ENCODE measurements around the gene GDF3.
"Not testable (repeated sequence)": the region's sequence is repeated elsewhere in the genome, so short reads cannot be mapped to it uniquely, and the experiment has no call there.

Gene GDF3
- total RNA-seq, result 0 reads per million in 3 donors

DNA sequence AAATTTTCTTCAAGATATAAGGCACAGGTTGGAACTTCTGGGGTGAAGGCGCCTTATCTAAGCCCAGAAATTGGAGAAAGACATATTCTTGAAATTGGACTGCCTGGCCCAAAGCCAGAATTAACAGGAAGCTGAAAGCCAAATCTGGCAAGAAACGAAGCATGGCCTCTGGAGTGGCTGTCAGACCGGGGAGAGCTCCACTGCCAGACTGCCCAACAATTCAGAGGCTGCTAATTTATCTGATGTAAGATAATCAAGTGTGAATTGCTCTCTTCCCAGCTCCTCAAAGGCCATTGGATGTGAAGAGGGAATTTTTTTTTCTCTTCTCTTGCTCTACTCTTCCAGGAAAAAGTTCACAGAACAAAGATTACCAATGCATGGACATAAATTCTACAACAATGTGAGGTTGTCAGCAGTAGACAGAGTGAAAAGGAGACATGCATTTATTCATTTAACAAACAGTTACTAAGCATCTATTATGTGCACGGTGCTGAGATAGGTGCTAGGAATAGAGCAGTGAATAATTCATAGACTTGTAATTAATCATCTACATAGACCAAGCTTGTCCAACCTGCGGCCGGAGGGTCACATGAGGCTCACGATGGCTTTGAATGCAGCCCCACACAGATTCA, at the start of gene GDF3:
Gene GDF3, minus strand, starts transcription at position 210 of the 632 bp plus-strand sequence. Its CDS starts 47 bp downstream, at position 163.
- DNase-seq, result no peak
- no peaks in the 10 kb centered on the region for H3K36me3 ChIP-seq (ENCODE audit: control insufficient read depth, insufficient read depth, low read length)
- no peaks in the 10 kb centered on the region for H3K4me1 ChIP-seq (ENCODE audit: control insufficient read depth, insufficient read depth, low read length, poor library complexity, severe bottlenecking)
- no peak within 1 kb of the TSS for H3K27ac ChIP-seq (ENCODE audit: insufficient read depth, low read length, poor library complexity, severe bottlenecking)
- no peaks in the 10 kb centered on the region for H3K9me3 ChIP-seq (ENCODE audit: control insufficient read depth, low read length)
- H3K4me3 ChIP-seq (ENCODE audit: insufficient read depth, low read depth, low read length, poor library complexity, severe bottlenecking), result no peak within 1 kb of the TSS
- H3K27me3 ChIP-seq (replicated peaks; ENCODE audit: control insufficient read depth, insufficient read depth, low read length, poor library complexity, severe bottlenecking), result no peaks in the 10 kb centered on the region

DNA sequence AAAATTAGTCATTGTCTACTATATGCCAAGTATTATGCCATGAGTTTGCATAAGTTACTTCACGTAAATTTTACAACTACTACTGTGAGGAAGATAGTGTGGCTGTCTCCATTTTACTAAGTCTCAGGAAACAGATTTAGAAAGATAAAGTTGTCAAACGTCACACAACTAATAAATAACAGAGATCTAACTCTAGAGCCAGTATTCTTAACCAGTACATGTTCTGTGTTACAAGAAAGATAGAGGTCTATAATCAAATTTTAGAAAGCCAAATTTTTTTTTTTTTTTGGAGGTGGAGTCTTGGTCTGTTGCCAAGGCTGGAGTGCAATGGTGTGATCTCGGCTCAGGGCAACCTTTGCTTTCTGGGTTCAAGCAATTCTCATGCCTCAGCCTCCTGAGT, 37.4 kb upstream of the GDF3 start:
- Histone ChIP-seq H3K27ac (ENCODE audit: insufficient read depth, low read length, poor library complexity, severe bottlenecking) (no peak overlapping the region), H3K27me3 (replicated peaks; ENCODE audit: control insufficient read depth, insufficient read depth, low read length, poor library complexity, severe bottlenecking) (no peaks in the 10 kb centered on the region), H3K36me3 (ENCODE audit: control insufficient read depth, insufficient read depth, low read length) (no peaks in the 10 kb centered on the region), H3K4me3 (ENCODE audit: insufficient read depth, low read depth, low read length, poor library complexity, severe bottlenecking) (no peak overlapping the region), H3K9me3 (ENCODE audit: control insufficient read depth, low read length) (no peaks in the 10 kb centered on the region), H3K4me1 (ENCODE audit: control insufficient read depth, insufficient read depth, low read length, poor library complexity, severe bottlenecking) (no peaks in the 10 kb centered on the region)
- DNase-seq, result no peak

DNA sequence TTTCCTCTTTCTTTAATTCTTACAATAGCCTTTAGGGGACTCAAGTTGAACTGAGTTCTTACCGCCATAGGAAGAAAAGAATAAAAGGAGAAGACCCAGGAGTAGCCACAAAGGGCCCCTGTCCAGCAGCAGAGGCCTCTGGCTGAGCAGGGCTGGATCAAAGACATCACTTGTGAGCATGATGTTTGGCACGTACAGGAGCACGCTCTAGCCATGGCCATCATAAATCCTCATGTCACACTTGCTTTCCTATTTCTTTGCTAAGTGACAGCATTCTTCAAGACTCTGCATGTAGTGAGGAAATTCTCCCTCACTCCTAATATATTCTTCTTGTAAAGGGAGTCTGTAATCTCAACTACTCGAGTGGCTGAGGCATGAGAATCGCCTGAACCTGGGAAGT, 35.9 kb upstream of the GDF3 start:
- Histone ChIP-seq H3K9me3 (ENCODE audit: control insufficient read depth, low read length) (no peaks in the 10 kb centered on the region), H3K27ac (ENCODE audit: insufficient read depth, low read length, poor library complexity, severe bottlenecking) (no peak overlapping the region), H3K36me3 (ENCODE audit: control insufficient read depth, insufficient read depth, low read length) (no peaks in the 10 kb centered on the region), H3K4me3 (ENCODE audit: insufficient read depth, low read depth, low read length, poor library complexity, severe bottlenecking) (no peak overlapping the region), H3K4me1 (ENCODE audit: control insufficient read depth, insufficient read depth, low read length, poor library complexity, severe bottlenecking) (no peaks in the 10 kb centered on the region), H3K27me3 (replicated peaks; ENCODE audit: control insufficient read depth, insufficient read depth, low read length, poor library complexity, severe bottlenecking) (no peaks in the 10 kb centered on the region)
- DNase-seq, result no peak

DNA sequence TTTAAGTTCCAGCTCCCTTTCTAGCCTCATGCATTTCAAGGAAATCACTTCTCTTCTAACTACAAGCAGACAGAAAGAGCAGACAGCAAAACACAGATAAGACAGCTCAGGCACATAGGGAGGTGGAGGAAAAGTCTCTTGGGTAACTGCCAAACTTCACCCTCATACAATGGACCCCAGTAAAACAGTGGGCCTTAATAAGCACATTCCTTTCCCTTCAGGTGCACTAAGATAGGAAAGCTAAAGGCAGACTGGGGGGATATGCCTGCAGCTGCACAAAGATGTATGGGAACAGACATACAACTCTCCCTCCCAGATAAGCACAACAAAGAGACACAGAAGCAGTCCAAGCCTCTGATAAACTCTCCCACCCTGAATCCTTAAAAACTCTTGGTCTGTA, 35.4 kb upstream of the GDF3 start:
- not testable (repeated sequence) for H3K36me3 ChIP-seq (ENCODE audit: control insufficient read depth, insufficient read depth, low read length); H3K27me3 ChIP-seq (replicated peaks; ENCODE audit: control insufficient read depth, insufficient read depth, low read length, poor library complexity, severe bottlenecking); DNase-seq; H3K9me3 ChIP-seq (ENCODE audit: control insufficient read depth, low read length); H3K27ac ChIP-seq (ENCODE audit: insufficient read depth, low read length, poor library complexity, severe bottlenecking); H3K4me1 ChIP-seq (ENCODE audit: control insufficient read depth, insufficient read depth, low read length, poor library complexity, severe bottlenecking); H3K4me3 ChIP-seq (ENCODE audit: insufficient read depth, low read depth, low read length, poor library complexity, severe bottlenecking)

DNA sequence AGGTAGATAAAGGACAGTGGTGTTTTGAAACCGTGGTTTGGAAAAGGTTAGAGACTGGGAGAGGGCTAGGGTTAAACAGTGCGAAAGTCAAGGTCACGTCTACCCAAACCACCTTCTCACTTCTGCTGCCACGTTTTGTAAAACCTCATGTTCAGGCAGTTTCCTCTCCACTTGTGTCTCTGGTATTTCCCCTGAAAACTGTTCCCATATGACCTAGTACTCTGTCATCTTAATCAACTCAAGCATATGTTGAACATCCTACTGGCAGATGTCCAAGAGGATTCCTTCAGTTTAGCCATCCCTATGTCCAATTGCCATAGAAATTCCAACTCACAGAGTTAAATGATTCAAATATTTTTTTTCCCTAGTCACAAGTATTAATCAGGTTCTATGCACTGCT, 34.2 kb upstream of the GDF3 start:
- no peaks in the 10 kb centered on the region for H3K9me3 ChIP-seq (ENCODE audit: control insufficient read depth, low read length)
- H3K27ac ChIP-seq (ENCODE audit: insufficient read depth, low read length, poor library complexity, severe bottlenecking), result no peak overlapping the region
- no peaks in the 10 kb centered on the region for H3K4me1 ChIP-seq (ENCODE audit: control insufficient read depth, insufficient read depth, low read length, poor library complexity, severe bottlenecking)
- no peak overlapping the region for H3K4me3 ChIP-seq (ENCODE audit: insufficient read depth, low read depth, low read length, poor library complexity, severe bottlenecking)
- no peaks in the 10 kb centered on the region for H3K36me3 ChIP-seq (ENCODE audit: control insufficient read depth, insufficient read depth, low read length)
- H3K27me3 ChIP-seq (replicated peaks; ENCODE audit: control insufficient read depth, insufficient read depth, low read length, poor library complexity, severe bottlenecking), result no peaks in the 10 kb centered on the region
- DNase-seq, result no peak

DNA sequence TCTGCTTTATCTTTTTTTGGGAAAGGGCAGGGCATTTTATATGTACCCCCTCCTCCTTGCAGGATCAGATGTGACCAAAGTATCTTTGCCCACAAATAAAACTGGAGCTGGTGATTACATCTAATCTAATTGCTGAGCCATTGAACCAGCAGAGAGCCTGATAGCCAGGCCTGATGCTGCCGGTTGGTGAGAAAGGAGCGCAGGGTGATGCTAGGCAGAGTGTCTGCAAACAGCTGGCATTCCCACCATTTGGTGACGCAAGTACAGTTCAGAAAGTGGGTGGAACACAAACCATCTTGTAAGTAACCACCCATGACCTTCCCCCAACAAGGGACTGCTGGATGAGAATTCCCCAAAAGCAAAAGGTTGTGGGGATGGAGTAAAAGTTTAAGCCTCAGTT, 28.4 kb upstream of the GDF3 start:
- H3K27me3 ChIP-seq (replicated peaks; ENCODE audit: control insufficient read depth, insufficient read depth, low read length, poor library complexity, severe bottlenecking), result no peaks in the 10 kb centered on the region
- no peaks in the 10 kb centered on the region for H3K9me3 ChIP-seq (ENCODE audit: control insufficient read depth, low read length)
- no peak overlapping the region for H3K27ac ChIP-seq (ENCODE audit: insufficient read depth, low read length, poor library complexity, severe bottlenecking)
- H3K4me1 ChIP-seq (ENCODE audit: control insufficient read depth, insufficient read depth, low read length, poor library complexity, severe bottlenecking), result no peaks in the 10 kb centered on the region
- H3K4me3 ChIP-seq (ENCODE audit: insufficient read depth, low read depth, low read length, poor library complexity, severe bottlenecking), result no peak overlapping the region
- DNase-seq, result no peak
- no peaks in the 10 kb centered on the region for H3K36me3 ChIP-seq (ENCODE audit: control insufficient read depth, insufficient read depth, low read length)

DNA sequence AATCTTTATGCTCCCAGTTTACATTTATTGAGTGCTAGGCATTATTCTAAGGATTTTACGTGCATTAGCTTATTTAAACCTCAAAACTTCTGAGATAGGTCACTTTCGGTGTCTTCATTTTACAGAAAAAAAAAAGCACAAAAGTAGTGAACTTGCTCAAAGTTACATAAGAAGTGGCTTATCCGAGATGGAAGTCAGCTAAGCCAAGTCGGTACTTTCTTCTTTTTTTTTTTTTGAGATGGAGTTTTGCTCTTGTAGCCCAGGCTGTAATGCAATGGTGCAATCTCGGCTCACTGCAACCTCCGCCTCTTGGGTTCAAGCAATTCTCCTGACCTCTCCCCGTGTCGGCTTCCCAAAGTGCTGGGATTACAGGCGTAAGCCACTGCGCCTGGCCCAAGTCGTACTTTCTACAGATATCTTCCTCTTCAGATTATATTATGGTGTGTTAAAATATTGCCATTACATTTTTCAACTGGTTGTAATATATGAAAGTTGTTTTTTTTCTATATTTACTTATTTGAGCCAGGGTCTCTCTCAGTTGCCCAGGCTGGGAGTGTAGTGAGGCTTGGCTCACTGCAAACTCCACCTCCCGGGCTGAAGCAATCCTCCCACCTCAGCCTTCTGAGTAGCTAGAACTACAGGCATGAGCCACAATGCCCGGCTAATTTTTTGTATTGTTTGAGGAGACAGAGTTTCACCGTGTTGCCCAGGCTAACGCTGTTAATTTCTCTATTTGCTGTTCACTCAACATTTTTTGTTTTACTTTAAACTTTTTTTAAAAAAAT, 24.6 kb upstream of the GDF3 start:
- Histone ChIP-seq H3K36me3 (ENCODE audit: control insufficient read depth, insufficient read depth, low read length) (no peaks in the 10 kb centered on the region), H3K4me1 (ENCODE audit: control insufficient read depth, insufficient read depth, low read length, poor library complexity, severe bottlenecking) (no peaks in the 10 kb centered on the region), H3K9me3 (ENCODE audit: control insufficient read depth, low read length) (no peaks in the 10 kb centered on the region), H3K27me3 (replicated peaks; ENCODE audit: control insufficient read depth, insufficient read depth, low read length, poor library complexity, severe bottlenecking) (no peaks in the 10 kb centered on the region), H3K27ac (ENCODE audit: insufficient read depth, low read length, poor library complexity, severe bottlenecking) (no peak overlapping the region), H3K4me3 (ENCODE audit: insufficient read depth, low read depth, low read length, poor library complexity, severe bottlenecking) (no peak overlapping the region)
- DNase-seq, result no peak

DNA sequence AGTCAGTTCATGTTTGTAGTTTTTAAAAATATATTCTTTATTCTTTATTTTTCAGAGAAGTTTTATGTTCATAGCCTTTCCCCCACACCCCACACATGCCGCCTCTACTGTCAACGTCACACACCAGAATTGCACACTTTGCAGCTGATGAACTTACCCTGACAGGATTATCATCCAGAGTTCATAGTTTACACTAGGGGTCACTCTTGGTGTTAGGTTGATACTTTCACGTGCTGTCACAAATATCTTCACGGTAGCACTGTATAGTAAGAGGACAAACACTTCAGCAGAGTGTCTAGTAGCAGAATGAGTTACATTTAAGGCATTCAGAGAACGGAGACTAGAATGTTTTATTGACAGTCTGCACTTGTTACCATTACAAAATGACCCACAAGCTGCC, 20.8 kb upstream of the GDF3 start:
- Histone ChIP-seq H3K27me3 (replicated peaks; ENCODE audit: control insufficient read depth, insufficient read depth, low read length, poor library complexity, severe bottlenecking) (no peaks in the 10 kb centered on the region), H3K9me3 (ENCODE audit: control insufficient read depth, low read length) (no peaks in the 10 kb centered on the region), H3K36me3 (ENCODE audit: control insufficient read depth, insufficient read depth, low read length) (no peaks in the 10 kb centered on the region), H3K4me3 (ENCODE audit: insufficient read depth, low read depth, low read length, poor library complexity, severe bottlenecking) (no peak overlapping the region), H3K27ac (ENCODE audit: insufficient read depth, low read length, poor library complexity, severe bottlenecking) (no peak overlapping the region), H3K4me1 (ENCODE audit: control insufficient read depth, insufficient read depth, low read length, poor library complexity, severe bottlenecking) (no peaks in the 10 kb centered on the region)
- no peak for DNase-seq

DNA sequence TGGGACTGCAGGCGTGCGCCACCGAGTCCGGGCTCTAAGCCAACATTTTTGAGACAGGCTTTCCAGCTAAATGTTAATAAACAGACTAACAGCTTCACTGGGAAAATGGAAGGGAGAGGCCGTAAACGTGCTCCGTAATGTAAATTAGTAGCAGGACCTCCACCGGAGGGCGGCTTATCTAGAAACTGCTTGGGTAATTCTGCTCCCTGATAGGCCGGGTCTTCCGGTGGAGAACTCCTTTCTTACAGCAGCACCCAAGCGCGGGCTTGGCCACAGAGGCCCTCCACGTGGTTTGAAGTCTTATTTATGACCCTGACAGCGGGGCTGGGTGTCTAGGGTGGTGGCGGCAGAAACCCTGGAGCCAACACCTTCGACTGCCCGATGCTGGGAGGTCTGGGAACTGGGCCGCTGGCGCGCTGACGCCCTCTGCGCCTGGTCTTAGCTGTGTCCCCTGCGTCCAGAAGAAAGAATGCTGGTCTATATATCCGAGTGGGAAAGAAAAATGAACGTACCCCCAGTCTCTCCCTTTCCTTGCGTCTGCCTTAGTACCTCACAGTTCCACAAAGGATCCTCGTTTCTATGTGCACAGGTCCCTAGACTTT, 17.4 kb upstream of the GDF3 start:
- no peak for DNase-seq
- Histone ChIP-seq H3K4me1 (ENCODE audit: control insufficient read depth, insufficient read depth, low read length, poor library complexity, severe bottlenecking) (no peaks in the 10 kb centered on the region), H3K27ac (ENCODE audit: insufficient read depth, low read length, poor library complexity, severe bottlenecking) (no peak overlapping the region), H3K9me3 (ENCODE audit: control insufficient read depth, low read length) (no peaks in the 10 kb centered on the region), H3K27me3 (replicated peaks; ENCODE audit: control insufficient read depth, insufficient read depth, low read length, poor library complexity, severe bottlenecking) (no peaks in the 10 kb centered on the region), H3K4me3 (ENCODE audit: insufficient read depth, low read depth, low read length, poor library complexity, severe bottlenecking) (no peak overlapping the region), H3K36me3 (ENCODE audit: control insufficient read depth, insufficient read depth, low read length) (no peaks in the 10 kb centered on the region)

DNA sequence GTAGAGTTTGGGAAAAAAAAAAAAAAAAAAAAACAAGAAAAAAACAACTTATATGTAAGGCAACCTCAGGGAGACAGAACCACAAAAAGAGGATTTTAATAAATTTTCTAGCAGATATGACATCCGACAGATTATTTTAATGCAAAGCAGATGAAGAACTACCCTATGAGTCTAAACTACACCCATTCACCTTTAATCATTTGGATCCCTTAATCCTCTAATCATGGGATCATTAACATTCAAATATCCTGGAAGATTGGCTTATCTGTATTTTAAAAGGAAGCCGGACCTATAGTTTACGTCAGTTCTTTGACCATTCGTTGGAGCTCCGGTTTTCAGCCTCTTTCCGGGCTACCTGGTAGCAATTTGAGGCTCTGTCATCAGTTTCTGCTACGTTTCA, 15.6 kb upstream of the GDF3 start, which contains the start of gene DPPA3:
Gene DPPA3, plus strand, starts transcription at position 301 of the 400 bp plus-strand sequence. CDS start 138 bp downstream, outside the sequence.
- no peak within 1 kb of the TSS for H3K27ac ChIP-seq (ENCODE audit: insufficient read depth, low read length, poor library complexity, severe bottlenecking)
- no peaks in the 10 kb centered on the region for H3K27me3 ChIP-seq (replicated peaks; ENCODE audit: control insufficient read depth, insufficient read depth, low read length, poor library complexity, severe bottlenecking)
- H3K4me1 ChIP-seq (ENCODE audit: control insufficient read depth, insufficient read depth, low read length, poor library complexity, severe bottlenecking), result no peaks in the 10 kb centered on the region
- no peaks in the 10 kb centered on the region for H3K36me3 ChIP-seq (ENCODE audit: control insufficient read depth, insufficient read depth, low read length)
- no peaks in the 10 kb centered on the region for H3K9me3 ChIP-seq (ENCODE audit: control insufficient read depth, low read length)
- no peak for DNase-seq
- H3K4me3 ChIP-seq (ENCODE audit: insufficient read depth, low read depth, low read length, poor library complexity, severe bottlenecking), result no peak within 1 kb of the TSS

Data from effector memory CD4-positive, alpha-beta T cell (primary cell).